Transverse colon (tissue), 4 donors: Measurements from ENCODE around the gene NAA38. TPM values are rescaled to one million over a fixed set of nuclear protein-coding genes. Genes with fewer than 3 reads are reported as not detected.

Source experiments
- DNase-seq: peaks from one replicate; pipeline ENCODE4 v3.0.0-alpha.2; 2019
- H3K27ac ChIP-seq, 4 donors: fragments of 200-600 bp; sonication (generic); 2 replicates each; pipeline ENCODE4 v1.5.1; 2016 to 2018; ENCODE audit warnings: inconsistent platforms in 4 of 4
- H3K27me3 ChIP-seq: fragments of 200-600 bp; sonication (generic); 2 replicates; pipeline ENCODE4 v1.5.1; 2017; ENCODE audit warnings: inconsistent platforms
- H3K36me3 ChIP-seq, 4 donors: fragments of 200-600 bp; sonication (generic); 2 replicates each; pipeline ENCODE4 v1.5.1; 2017 to 2019; ENCODE audit warnings: inconsistent platforms in 4 of 4
- H3K4me1 ChIP-seq, 4 donors: fragments of 200-600 bp; sonication (generic); 2 replicates each; pipeline ENCODE4 v1.5.1; 2017 to 2020; ENCODE audit warnings: inconsistent platforms in 4 of 4
- H3K4me3 ChIP-seq, 4 donors: fragments of 200-600 bp; sonication (generic); 1 replicate in 1 of 4; 2 replicates in 3 of 4; pipeline versions ENCODE4 v1.5.1 to v1.6.1; 2017 to 2019; ENCODE audit warnings: inconsistent platforms in 4 of 4
- H3K9me3 ChIP-seq, 2 donors: fragments of 200-600 bp; sonication (generic); 2 replicates each; pipeline ENCODE4 v1.5.1; 2017 to 2019; ENCODE audit warnings: inconsistent platforms in 2 of 2
- EP300 ChIP-seq: sonication (generic); formaldehyde crosslinking; IDR thresholded peaks from one replicate; pipeline ENCODE4 v1.6.1; 2017; ENCODE audit warnings: antibody characterized with exemption, low read depth
- POLR2A ChIP-seq: fragments of 450-650 bp; IDR thresholded peaks from one replicate; pipeline ENCODE4 v1.6.1; 2016; ENCODE audit warnings: antibody characterized with exemption, mild to moderate bottlenecking, moderate library complexity
- POLR2AphosphoS5 ChIP-seq, 3 donors: sonication (generic); formaldehyde crosslinking; IDR thresholded peaks; one replicate each; pipeline ENCODE4 v1.6.1; 2016; ENCODE audit warnings: antibody characterized with exemption in 3 of 3
- WGBS, 2 donors: methylation state at CpG; one replicate each; pipeline ENCODE4 v1.1.5; 2018; ENCODE audit warnings: low coverage in 1 of 2; 5-methylcytosine and 5-hydroxymethylcytosine counted together
- in situ Hi-C, 4 donors: fragments of 200-750 bp; cut with MboI; loops; one replicate each; pipeline versions ENCODE4 v1.15.0 to v1.15.1; 2017; ENCODE audit warnings: low sequenced_read_pairs in 3 of 4, low pct_ligation_motif_present in 1 of 4, low pct_unique_long_range_greater_than_20kb in 1 of 4
- intact Hi-C: fragments of 100-400 bp; cut with DNase I; formaldehyde crosslinking; loops from one replicate; pipeline ENCODE4 v1.15.1; 2023; ENCODE audit warnings: low total_unique reads
- total RNA-seq, 4 donors: library from RNA; depleted of rRNA; stranded (reverse); fragments of >200 nt; gene quantifications; one replicate each; pipeline ENCODE4 v1.1.0, GENCODE V29; 2016
- TF ChIP-seq, protein P1 (sequence below), 5 experiments: fragments of 200-600 bp in 3 of 5; fragments of 450-650 bp in 2 of 5; sonication (generic) in 3 of 5; IDR thresholded peaks; 1 replicate in 2 of 5; 2 replicates in 3 of 5; pipeline ENCODE4 v1.5.1; 2016 to 2017; ENCODE audit warnings: antibody characterized with exemption in 5 of 5, inconsistent platforms in 3 of 5, mild to moderate bottlenecking in 2 of 5, moderate library complexity in 1 of 5

Gene NAA38
- total RNA-seq, 4 donors from 2014 or later: 59.8 to 95.3 (median 86.5) TPM

DNA sequence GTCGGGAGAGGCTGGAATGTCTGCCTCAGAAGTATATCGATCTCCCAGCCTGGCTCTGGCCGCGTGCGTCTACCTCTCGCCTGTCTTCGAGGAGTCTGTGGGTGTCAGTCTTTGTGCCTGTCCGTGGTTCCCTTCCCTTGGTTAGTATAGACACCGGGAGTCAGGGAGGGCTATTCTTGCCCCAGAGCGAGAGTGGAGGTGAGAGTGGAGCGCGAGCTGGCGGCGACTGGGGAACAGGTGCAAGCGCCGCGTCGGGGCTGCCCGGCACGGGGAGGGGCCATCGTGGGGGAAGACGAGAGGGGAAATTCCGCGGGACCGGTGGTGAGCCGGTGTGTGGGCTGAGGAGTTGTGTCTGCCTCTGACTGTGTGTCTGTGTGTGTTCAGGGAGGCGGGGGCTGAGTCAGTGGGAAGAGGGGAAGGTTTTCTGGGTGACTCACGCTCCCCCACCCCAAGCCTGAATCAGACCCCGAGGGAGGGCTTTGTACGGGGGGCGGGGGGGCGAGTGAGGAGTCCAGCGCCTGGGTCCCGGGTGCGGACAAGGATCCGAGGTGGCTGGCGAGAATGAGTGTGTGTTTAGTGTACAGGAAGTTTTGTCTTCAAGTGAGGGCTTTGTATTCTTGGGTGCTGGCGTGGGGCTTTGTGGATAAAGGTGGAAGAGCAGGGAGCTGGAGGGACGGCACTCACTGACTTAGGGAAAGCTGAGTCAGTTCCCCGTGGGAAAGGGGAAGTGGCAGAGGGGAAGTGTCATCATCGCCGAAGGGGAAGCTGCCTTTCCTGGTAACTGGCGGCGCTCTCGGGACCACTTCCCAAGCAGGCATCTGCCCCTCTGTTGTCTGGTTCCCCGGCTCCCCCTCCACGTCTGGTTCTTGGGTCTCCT, 14.7 kb downstream of the NAA38 start:
- intact Hi-C loops: loop anchor here (2.0 to 5.0 kb wide), 2 partner anchors 14 to 600 kb away; partner anchors contain the start of genes GABARAP and NAA38

DNA sequence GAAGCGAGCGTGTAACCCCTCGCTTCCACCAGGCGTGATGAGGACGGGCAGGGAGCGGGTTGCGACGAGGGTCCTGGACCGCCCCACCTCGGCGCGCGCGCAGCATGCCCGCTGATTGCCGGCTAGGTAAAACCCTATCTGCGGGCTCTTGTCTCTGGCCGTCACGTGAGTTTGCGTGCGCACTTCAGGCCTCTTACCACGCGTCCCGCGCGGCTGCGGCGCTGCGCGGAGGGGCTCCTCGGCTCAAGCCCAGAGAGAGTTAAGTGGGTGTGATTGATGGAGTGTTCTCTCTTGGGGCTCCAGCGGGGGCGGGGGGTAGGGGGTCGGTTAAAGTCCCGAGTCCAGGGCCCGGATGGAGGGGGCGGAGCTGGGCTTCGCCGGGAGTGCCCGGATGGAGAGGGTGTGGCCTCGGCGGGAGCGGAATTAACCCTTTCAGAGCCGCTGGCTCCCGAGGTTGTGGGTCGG, 15.4 kb downstream of the NAA38 start:
- intact Hi-C loops (loop anchor here (2.0 to 5.0 kb wide), 2 partner anchors 15 to 600 kb away; partner anchors contain the start of genes GABARAP and NAA38), in situ Hi-C loops (no loop called here)
- H3K4me3 ChIP-seq: peak overlapping the region; percentile 45 to 78 (median 59)
- no peaks in the 10 kb centered on the region for H3K9me3 ChIP-seq
- 0% methylated on average over 46 of the region's 46 CpGs; no CpG with 5 or more reads in 1 of the 2 donors for WGBS, 2 donors
- H3K27me3 ChIP-seq: no peaks in the 10 kb centered on the region
- H3K27ac ChIP-seq: peak overlapping the region; percentile 97 to 99 (median 99)
- H3K4me1 ChIP-seq: peaks cover 41 to 76% (median 51%) of the 10 kb centered on the region in 4 donors
- peaks cover 0 to 15% (median 6%) of the 10 kb centered on the region in 4 donors for H3K36me3 ChIP-seq
- TF ChIP-seq POLR2A (no peak), EP300 (no peak), POLR2AphosphoS5 (IDR thresholded peaks at IDR 0.05) (peak in 2 of 3 donors; percentile 18 to 20)
- TF ChIP-seq, protein P1, sequence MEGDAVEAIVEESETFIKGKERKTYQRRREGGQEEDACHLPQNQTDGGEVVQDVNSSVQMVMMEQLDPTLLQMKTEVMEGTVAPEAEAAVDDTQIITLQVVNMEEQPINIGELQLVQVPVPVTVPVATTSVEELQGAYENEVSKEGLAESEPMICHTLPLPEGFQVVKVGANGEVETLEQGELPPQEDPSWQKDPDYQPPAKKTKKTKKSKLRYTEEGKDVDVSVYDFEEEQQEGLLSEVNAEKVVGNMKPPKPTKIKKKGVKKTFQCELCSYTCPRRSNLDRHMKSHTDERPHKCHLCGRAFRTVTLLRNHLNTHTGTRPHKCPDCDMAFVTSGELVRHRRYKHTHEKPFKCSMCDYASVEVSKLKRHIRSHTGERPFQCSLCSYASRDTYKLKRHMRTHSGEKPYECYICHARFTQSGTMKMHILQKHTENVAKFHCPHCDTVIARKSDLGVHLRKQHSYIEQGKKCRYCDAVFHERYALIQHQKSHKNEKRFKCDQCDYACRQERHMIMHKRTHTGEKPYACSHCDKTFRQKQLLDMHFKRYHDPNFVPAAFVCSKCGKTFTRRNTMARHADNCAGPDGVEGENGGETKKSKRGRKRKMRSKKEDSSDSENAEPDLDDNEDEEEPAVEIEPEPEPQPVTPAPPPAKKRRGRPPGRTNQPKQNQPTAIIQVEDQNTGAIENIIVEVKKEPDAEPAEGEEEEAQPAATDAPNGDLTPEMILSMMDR (IDR thresholded peaks at IDR 0.05): peak in 1 of 5 experiments; percentile 1
- peak; percentile 92 for DNase-seq

More for the DNA sequence above, 14.7 kb downstream of the NAA38 start:
- Histone ChIP-seq H3K36me3 (peaks cover 0 to 22% (median 6%) of the 10 kb centered on the region in 4 donors), H3K27me3 (no peaks in the 10 kb centered on the region), H3K4me3 (peak overlapping the region; percentile 45 to 78 (median 59)), H3K9me3 (no peaks in the 10 kb centered on the region), H3K4me1 (peaks cover 35 to 69% (median 44%) of the 10 kb centered on the region in 4 donors), H3K27ac (peak overlapping the region; percentile 97 to 99 (median 99))
- 0 to 1% methylated on average over 24 to 47 of the region's 47 CpGs for WGBS, 2 donors
- TF ChIP-seq POLR2AphosphoS5 (IDR thresholded peaks at IDR 0.05): peak; percentile 56 to 71 (median 58)
- peak; percentile 61 for TF ChIP-seq POLR2A
- TF ChIP-seq EP300: peak; percentile 65
- TF ChIP-seq, protein P1 (IDR thresholded peaks at IDR 0.05): no peak
- peak; percentile 82 for DNase-seq
- in situ Hi-C loops: no loop called here

DNA sequence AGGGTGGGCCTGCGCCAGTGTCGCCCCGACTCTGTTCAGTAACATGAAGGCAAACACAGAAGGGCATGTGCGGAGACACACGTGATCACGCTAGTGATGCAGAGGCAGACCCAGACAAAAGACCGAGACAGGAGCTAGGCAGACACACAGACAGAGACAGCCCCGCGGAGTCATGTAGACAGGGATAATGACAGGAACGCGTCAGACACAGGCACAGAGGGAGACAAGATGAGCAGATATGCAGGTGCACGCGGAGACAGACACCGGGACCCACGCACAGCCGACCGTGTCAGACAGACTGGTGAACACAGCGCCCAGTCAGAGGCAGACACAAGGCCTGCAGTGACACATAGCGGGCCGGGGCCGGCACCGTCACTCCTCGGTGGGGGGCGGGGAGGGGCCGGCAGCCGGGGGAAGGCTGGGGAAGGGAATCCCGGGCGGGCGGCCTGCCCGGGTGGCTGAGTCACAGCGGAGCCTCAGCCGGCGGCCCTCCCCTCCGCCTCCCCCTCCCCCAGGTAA, 15.9 kb downstream of the NAA38 start:
- peak; percentile 87 for DNase-seq
- H3K9me3 ChIP-seq: no peaks in the 10 kb centered on the region
- 0 to 10% methylated on average over 3 to 20 of the region's 34 CpGs for WGBS, 2 donors
- in situ Hi-C loops: no loop called here
- peaks cover 0 to 10% (median 5%) of the 10 kb centered on the region in 4 donors for H3K36me3 ChIP-seq
- H3K27me3 ChIP-seq: no peaks in the 10 kb centered on the region
- H3K27ac ChIP-seq: peak overlapping the region; percentile 97 to 99 (median 99)
- peak overlapping the region; percentile 45 to 78 (median 59) for H3K4me3 ChIP-seq
- intact Hi-C loops: loop anchor here (5.0 kb wide), 1 partner anchor 599 kb away; the partner anchor contains the start of gene GABARAP
- TF ChIP-seq, protein P1 (IDR thresholded peaks at IDR 0.05): peak in 1 of 5 experiments; percentile 2
- TF ChIP-seq EP300 (no peak), POLR2AphosphoS5 (IDR thresholded peaks at IDR 0.05) (peak; percentile 47 to 62 (median 49)), POLR2A (peak; percentile 46)
- H3K4me1 ChIP-seq: peaks cover 44 to 81% (median 56%) of the 10 kb centered on the region in 4 donors
